ENCODE results near the gene PLD4.
"Not testable (repeated sequence)": the region's sequence is repeated elsewhere in the genome, so short reads cannot be mapped to it uniquely, and the experiment has no call there.

Gene PLD4

DNA sequence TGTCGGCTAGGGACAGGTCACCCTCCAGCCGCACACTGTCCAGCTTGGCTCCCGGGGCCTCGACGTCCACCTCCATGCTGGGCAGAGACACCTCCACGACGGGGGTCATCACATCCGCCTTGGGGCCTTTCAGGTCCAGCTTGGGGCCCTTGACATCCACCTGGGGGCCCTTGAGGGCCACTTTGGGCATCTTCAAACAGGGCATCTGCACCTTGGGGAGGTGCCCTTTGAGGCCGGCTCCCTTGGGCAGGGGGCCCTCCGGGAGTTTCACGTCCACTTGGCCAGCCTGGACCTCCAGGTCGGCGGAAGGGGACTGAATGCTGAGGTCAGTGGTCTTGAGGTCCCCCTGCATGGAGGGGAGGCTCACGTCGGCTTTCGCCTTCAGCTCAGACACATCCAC is 17.9 kb downstream of the PLD4 start:
- DNase-seq, result no peak

- DNase-seq, result not testable (repeated sequence)
Observed at GRCh38 chr14:104943216-104944015, 18.7 kb downstream of the PLD4 start.

- not testable (repeated sequence) for DNase-seq
Observed at GRCh38 chr14:104944016-104944308, 19.3 kb downstream of the PLD4 start.

GRCh38 chr14:104944436-104945205 is 19.9 kb downstream of the PLD4 start:
- DNase-seq, result not testable (repeated sequence)

- DNase-seq, result not testable (repeated sequence)
Observed at GRCh38 chr14:104945266-104945665, 20.6 kb downstream of the PLD4 start.

GRCh38 chr14:104945986-104946965 is 21.6 kb downstream of the PLD4 start:
- DNase-seq, result not testable (repeated sequence)

DNA sequence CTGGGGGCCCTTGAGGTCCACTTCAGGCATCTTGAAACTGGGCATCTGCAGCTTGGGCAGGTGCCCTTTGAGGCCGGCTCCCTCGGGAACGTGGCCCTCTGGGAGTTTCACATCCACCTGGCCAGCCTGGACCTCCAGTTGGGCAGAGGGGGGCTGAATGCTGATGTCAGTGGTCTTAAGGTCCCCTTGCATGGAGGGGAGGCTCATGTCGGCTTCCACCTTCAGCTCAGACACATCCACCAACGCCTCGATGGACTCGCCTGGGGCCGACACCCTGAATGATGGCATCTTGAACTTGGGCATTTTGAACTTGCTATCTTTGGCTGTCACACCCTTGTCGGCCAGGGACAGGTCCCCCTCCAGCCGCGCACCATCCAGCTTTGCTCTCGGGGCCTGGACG is 22.5 kb downstream of the PLD4 start:
- DNase-seq, result not testable (repeated sequence)

DNA sequence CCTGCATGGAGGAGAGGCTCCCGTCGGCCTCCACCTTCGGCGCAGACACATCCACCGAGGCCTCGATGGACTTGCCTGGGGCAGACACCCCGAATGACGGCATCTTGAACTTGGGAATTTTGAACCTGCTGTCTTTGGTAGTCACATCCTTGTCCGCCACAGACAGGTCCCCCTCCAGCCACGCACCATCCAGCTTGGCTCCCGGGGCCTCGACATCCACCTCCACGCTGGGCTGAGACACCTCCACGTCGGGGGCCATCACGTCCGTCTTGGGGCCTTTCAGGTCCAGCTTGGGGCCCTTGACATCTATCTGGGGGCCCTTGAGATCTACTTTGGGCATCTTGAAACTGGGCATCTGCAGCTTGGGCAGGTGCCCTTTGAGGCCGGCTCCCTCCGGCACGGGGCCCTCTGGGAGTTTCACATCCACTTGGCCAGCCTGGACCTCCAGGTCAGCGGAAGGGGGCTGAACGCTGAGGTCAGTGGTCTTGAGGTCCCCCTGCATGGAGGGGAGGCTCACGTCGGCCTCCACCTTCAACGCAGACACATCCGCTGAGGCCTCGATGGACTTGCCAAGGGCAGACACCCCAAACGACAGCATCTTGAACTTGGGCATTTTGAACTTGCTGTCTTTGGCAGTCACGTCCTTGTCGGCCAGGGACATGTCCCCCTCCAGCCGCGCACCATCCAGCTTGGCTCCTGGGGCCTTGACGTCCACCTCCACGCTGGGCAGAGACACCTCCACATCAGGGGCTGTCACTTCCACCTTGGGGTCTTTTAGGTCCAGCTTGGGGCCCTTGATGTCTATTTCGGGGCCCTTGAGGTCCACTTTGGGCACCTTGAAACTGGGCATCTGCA is 23.4 kb downstream of the PLD4 start:
- not testable (repeated sequence) for DNase-seq

DNA sequence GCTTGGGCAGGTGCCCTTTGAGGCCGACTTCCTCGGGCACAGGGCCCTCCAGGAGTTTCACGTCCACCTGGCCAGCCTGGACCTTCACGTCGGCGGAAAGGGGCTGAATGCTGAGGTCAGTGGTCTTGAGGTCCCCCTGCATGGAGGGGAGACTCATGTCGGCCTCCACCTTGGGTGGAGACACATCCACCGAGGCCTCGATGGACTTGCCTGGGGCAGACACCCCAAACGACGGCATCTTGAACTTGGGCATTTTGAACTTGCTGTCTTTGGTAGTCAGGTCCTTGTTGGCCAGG is 24.0 kb downstream of the PLD4 start:
- no peak for DNase-seq

- not testable (repeated sequence) for DNase-seq
Observed at GRCh38 chr14:104949406-104949955, 24.8 kb downstream of the PLD4 start.

DNA sequence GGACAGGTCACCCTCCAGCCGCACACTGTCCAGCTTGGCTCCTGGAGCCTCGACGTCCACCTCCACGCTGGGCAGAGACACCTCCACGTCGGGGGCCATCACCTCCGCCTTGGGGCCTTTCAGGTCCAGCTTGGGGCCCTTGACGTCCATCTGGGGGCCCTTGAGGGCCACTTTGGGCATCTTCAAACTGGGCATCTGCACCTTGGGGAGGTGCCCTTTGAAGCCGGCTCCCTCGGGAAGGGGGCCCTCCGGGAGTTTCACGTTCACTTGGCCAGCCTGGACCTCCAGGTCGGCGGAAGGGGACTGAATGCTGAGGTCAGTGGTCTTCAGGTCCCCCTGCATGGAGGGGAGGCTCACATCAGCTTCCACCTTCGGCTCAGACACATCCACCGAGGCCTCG is 25.3 kb downstream of the PLD4 start:
- DNase-seq, result no peak

- not testable (repeated sequence) for DNase-seq
Observed at GRCh38 chr14:104950701-104951100, 26.0 kb downstream of the PLD4 start.

DNA sequence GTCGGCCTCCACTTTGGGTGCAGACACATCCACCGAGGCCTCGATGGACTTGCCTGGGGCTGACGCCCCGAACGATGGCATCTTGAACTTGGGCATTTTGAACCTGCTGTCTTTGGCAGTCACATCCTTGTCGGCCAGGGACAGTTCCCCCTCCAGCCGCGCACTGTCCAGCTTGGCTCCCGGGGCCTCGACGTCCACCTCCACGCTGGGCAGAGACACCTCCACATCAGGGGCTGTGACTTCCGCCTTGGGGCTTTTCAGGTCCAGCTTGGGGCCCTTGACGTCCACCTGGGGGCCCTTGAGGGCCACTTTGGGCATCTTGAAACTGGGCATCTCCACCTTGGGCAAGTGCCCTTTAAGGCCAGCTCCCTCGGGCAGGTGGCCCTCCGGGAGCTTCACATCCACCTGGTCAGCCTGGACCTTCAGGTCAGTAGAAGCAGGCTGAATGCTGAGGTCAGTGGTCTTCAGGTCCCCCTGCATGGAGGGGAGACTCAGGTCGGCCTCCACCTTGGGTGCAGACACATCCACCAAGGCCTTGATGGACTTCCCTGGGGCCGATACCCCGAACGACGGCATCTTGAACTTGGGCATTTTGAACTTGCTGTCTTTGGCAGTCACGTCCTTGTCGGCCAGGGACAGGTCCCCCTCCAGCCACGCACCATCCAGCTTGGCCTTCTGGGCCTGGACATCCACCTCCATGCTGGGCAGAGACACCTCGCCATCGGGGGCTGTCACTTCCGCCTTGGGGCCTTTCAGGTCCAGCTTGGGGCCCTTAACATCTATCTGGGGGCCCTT is 27.4 kb downstream of the PLD4 start:
- DNase-seq, result not testable (repeated sequence)

DNA sequence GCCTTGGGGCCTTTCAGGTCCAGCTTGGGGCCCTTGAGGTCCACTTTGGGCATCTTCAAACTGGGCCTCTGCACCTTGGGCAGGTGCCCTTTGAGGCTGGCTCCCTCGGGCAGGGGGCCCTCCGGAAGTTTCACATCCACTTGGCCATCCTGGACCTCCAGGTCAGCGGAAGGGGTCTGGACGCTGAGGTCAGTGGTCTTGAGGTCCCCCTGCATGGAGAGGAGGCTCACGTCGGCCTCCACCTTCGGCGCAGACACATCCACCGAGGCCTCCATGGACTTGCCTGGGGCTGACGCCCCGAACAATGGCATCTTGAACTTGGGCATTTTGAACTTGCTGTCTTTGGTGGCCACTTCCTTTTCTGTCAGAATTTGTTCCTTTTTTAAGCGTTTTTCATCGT is 28.4 kb downstream of the PLD4 start:
- no peak for DNase-seq

- no peak for DNase-seq
Observed at GRCh38 chr14:104953896-104954656, 29.4 kb downstream of the PLD4 start.

DNA sequence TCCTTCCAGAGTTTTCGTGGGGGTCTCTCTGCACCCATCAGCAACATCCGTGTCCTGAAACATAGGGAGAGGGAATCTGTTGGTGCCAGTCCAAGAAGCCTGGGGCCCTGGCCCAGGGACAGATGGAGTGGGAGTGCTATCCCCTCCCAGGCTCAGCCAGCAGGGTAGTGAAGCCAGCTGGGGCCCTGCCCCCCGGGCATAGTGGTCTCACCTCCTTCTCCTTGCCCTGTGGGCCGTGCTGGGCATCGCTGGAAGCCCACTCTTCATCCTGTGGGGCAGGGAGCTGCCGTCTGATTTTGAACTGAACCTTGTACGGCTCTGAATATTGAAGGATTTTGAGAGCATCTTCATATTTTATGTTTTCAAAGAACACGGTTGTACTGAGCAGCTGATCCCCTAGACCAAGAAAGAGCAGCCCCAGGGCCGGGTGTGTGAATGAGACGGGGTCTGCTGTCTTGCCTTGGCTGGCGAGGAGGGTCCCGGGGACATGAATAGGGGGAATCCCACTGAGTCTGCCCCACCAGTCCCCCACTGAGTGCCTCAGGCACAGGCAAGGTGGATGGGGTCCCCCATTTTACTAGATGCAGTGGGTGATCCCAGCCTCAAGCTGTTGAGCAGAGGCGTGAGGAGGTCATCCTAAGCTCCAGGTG is 30.2 kb downstream of the PLD4 start:
- no peak for DNase-seq

DNA sequence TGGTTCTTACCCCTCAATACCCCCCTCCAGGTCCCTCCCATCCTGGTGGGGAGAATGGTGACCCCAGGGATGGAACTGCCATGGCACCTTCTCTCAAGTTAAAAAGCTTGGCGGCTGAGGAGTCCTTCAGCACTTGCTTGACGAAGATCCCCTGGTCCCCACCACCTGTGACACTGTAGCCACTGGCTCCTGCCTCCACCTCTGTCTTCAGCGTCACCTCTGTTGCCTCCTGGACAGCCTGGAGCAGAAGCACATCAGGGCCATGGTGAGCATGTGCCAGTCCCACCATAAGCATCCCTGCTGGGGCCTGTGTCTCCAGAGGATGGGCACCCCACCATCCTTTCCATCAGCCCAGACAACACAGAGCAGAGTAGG is 30.7 kb downstream of the PLD4 start:
- no peak for DNase-seq

DNA sequence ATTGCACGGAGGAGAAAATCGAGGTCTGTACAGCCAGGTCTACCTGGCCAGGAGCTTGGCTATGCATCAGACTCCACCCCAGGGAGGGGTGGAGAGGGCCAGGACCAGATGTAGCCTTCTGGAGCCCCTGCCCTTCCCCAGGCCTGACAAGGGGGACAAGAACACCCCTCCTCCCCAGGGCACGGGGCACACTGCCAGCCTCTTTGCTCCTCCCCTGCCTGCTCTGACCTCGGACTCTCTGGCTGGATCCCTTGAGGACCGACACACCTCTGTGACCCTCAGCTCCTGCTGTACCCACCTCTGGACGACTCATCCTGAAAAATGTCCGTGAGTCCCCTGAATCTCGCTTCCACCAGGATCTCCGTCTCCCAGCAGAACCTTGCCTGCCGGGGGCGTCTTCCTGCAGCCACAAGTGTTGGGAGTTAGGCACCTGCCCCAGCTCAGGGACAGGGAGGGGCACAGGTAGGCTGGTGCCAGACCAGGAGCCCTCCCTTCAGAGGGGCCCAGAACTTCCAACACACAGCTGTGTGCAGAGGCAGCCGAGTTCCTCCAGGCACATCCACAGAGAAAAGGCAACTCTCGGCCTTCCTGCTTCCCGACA is 31.7 kb downstream of the PLD4 start:
- no peak for DNase-seq

All from NCI-H524 treated with DMSO at 0.1 percent for 48 hours (cell line).